Neuronal stem cell (in vitro differentiated cells): ENCODE measurements around the gene TMTC2.

Source experiments
- DNase-seq: peaks from one replicate; pipeline ENCODE4 v3.0.0-alpha.2; 2013; ENCODE audit warnings: low spot score
- H2AFZ ChIP-seq: one replicate; pipeline ENCODE4 v1.6.1; 2013; ENCODE audit warnings: mild to moderate bottlenecking, low read length, inconsistent platforms
- H2AK5ac ChIP-seq: 2 replicates; pipeline ENCODE4 v1.6.1; 2013; ENCODE audit warnings: low read depth, mild to moderate bottlenecking, inconsistent platforms, low read length, moderate library complexity, mixed read lengths
- H2BK120ac ChIP-seq: 2 replicates; pipeline ENCODE4 v1.6.1; 2013; ENCODE audit warnings: low read depth, mild to moderate bottlenecking, inconsistent platforms, low read length, moderate library complexity, mixed read lengths
- H2BK12ac ChIP-seq: one replicate; pipeline ENCODE4 v1.6.1; 2013; ENCODE audit warnings: low read length, inconsistent platforms
- H2BK15ac ChIP-seq: 2 replicates; pipeline ENCODE4 v1.6.1; 2013; ENCODE audit warnings: mild to moderate bottlenecking, low read length, inconsistent platforms, mixed read lengths
- H2BK5ac ChIP-seq: one replicate; pipeline ENCODE4 v1.6.1; 2013; ENCODE audit warnings: inconsistent platforms, mild to moderate bottlenecking, low read length, moderate library complexity
- H3K14ac ChIP-seq: one replicate; pipeline ENCODE4 v1.6.1; 2013; ENCODE audit warnings: low read length, inconsistent platforms
- H3K18ac ChIP-seq: 2 replicates; pipeline ENCODE4 v1.6.1; 2013; ENCODE audit warnings: low read length, inconsistent platforms
- H3K23ac ChIP-seq: 2 replicates; pipeline ENCODE4 v1.6.1; 2013; ENCODE audit warnings: low read depth, mild to moderate bottlenecking, mixed read lengths, low read length, inconsistent platforms; ENCODE audit not compliant: poor library complexity
- H3K27ac ChIP-seq: replicated peaks from 3 replicates; pipeline ENCODE4 v1.5.1; 2013; ENCODE audit warnings: low read length, inconsistent platforms
- H3K27me3 ChIP-seq, 3 experiments: 2 replicates each; pipeline ENCODE4 v1.6.1; 2013; ENCODE audit warnings: low read length in 3 of 3, mild to moderate bottlenecking in 2 of 3, inconsistent platforms in 1 of 3, low read depth in 1 of 3, mixed read lengths in 1 of 3, moderate library complexity in 1 of 3; ENCODE audit not compliant: control insufficient read depth in 3 of 3, insufficient read depth in 3 of 3
- H3K36me3 ChIP-seq, 2 donors: replicated peaks in 1 of 2; 2 replicates each; pipeline ENCODE4 v1.6.1; 2013; ENCODE audit warnings: low read length in 2 of 2; ENCODE audit not compliant: control insufficient read depth in 2 of 2, insufficient read depth in 2 of 2
- H3K4ac ChIP-seq: 2 replicates; pipeline ENCODE4 v1.6.1; 2013; ENCODE audit warnings: inconsistent platforms, mild to moderate bottlenecking, low read length, moderate library complexity
- H3K4me1 ChIP-seq, 2 donors: 1 replicate in 1 of 2; 2 replicates in 1 of 2; pipeline ENCODE4 v1.6.1; 2013; ENCODE audit warnings: low read length in 2 of 2, low read depth in 1 of 2; ENCODE audit not compliant: control insufficient read depth in 2 of 2, insufficient read depth in 1 of 2
- H3K4me2 ChIP-seq: one replicate; pipeline ENCODE4 v1.6.1; 2013; ENCODE audit warnings: mild to moderate bottlenecking, low read length, inconsistent platforms; ENCODE audit not compliant: insufficient read depth, poor library complexity, severe bottlenecking
- H3K4me3 ChIP-seq, 2 donors: 2 replicates each; pipeline ENCODE4 v1.5.1; 2013; ENCODE audit warnings: low read length in 2 of 2, mild to moderate bottlenecking in 2 of 2, inconsistent platforms in 1 of 2, moderate library complexity in 1 of 2
- H3K79me1 ChIP-seq: one replicate; pipeline ENCODE4 v1.6.1; 2013; ENCODE audit warnings: low read depth, mild to moderate bottlenecking, inconsistent platforms, low read length, moderate library complexity
- H3K9ac ChIP-seq: one replicate; pipeline ENCODE4 v1.6.1; 2013; ENCODE audit warnings: mild to moderate bottlenecking, low read depth, low read length, inconsistent platforms; ENCODE audit not compliant: poor library complexity
- H3K9me3 ChIP-seq, 2 donors: replicated peaks in 1 of 2; 2 replicates each; pipeline versions ENCODE3 to v1.6.1; 2013; ENCODE audit warnings: low read length in 2 of 2, mild to moderate bottlenecking in 2 of 2, inconsistent platforms in 1 of 2, low read depth in 1 of 2, mixed read lengths in 1 of 2, moderate library complexity in 1 of 2; ENCODE audit not compliant: control insufficient read depth in 2 of 2, insufficient read depth in 1 of 2
- H4K8ac ChIP-seq: one replicate; pipeline ENCODE4 v1.6.1; 2013; ENCODE audit warnings: low read depth, mild to moderate bottlenecking, inconsistent platforms, low read length, moderate library complexity
- H4K91ac ChIP-seq: one replicate; pipeline ENCODE4 v1.6.1; 2013; ENCODE audit warnings: low read length, low read depth, mild to moderate bottlenecking, inconsistent platforms; ENCODE audit not compliant: poor library complexity
- WGBS, 2 donors: extraction: QIAGEN DNeasy Blood & Tissue Kit; methylation state at CpG; one replicate each; pipeline ENCODE4 v1.1.7; 2013; ENCODE audit warnings: missing lambda C conversion rate in 2 of 2, mixed read lengths in 1 of 2; ENCODE audit not compliant: insufficient read length in 2 of 2, insufficient replicate concordance in 1 of 2; ENCODE audit errors: extremely low coverage in 2 of 2; 5-methylcytosine and 5-hydroxymethylcytosine counted together

Gene TMTC2

GRCh38 chr12:83092129-83092528 lies 405.4 kb downstream of the TMTC2 start:
- no peaks in the 10 kb centered on the region for H3K79me1 ChIP-seq

GRCh38 chr12:83092606-83093005 lies 405.9 kb downstream of the TMTC2 start:
- no peak overlapping the region for H2BK12ac ChIP-seq
- no peak for DNase-seq
- H3K4me1 ChIP-seq = peaks cover 5 to 15% of the 10 kb centered on the region in 2 donors
- no peaks in the 10 kb centered on the region for H3K79me1 ChIP-seq
- no peaks in the 10 kb centered on the region for H3K27me3 ChIP-seq
- H2AFZ ChIP-seq = no peak overlapping the region
- H3K9ac ChIP-seq = no peak overlapping the region
- no peak overlapping the region for H2AK5ac ChIP-seq
- peaks cover 0 to 22% of the 10 kb centered on the region in 2 donors for H3K36me3 ChIP-seq
- no peak overlapping the region for H3K18ac ChIP-seq
- H3K14ac ChIP-seq = no peak overlapping the region
- no peak overlapping the region for H3K4me2 ChIP-seq
- no peak overlapping the region for H4K91ac ChIP-seq
- H2BK15ac ChIP-seq = no peak overlapping the region
- no peak overlapping the region for H3K23ac ChIP-seq
- H3K9me3 ChIP-seq = peaks cover 0 to 36% of the 10 kb centered on the region in 2 donors
- H3K4ac ChIP-seq = no peak overlapping the region
- H2BK5ac ChIP-seq = no peak overlapping the region
- no peak overlapping the region for H3K4me3 ChIP-seq
- H2BK120ac ChIP-seq = no peak overlapping the region
- no peak overlapping the region for H4K8ac ChIP-seq
- WGBS, 2 donors = no CpG with 5 or more reads among the region's 5 CpGs
- H3K27ac ChIP-seq = no peak overlapping the region

More at GRCh38 chr12:83092129-83092528, 405.4 kb downstream of the TMTC2 start:
- Histone ChIP-seq H2BK120ac (no peak overlapping the region), H4K8ac (no peak overlapping the region), H3K9ac (no peak overlapping the region), H3K9me3 (peaks cover 0 to 38% of the 10 kb centered on the region in 2 donors), H2BK12ac (no peak overlapping the region), H3K18ac (no peak overlapping the region), H3K36me3 (peaks cover 0 to 24% of the 10 kb centered on the region in 2 donors), H3K4me3 (no peak overlapping the region), H3K14ac (no peak overlapping the region), H3K23ac (no peak overlapping the region), H3K27me3 (no peaks in the 10 kb centered on the region), H3K4me2 (no peak overlapping the region), H3K27ac (no peak overlapping the region), H4K91ac (no peak overlapping the region), H2AK5ac (no peak overlapping the region), H2BK15ac (no peak overlapping the region), H3K4me1 (peaks cover 5 to 15% of the 10 kb centered on the region in 2 donors), H2AFZ (peak overlapping the region; percentile 39), H2BK5ac (no peak overlapping the region), H3K4ac (no peak overlapping the region)
- peak; percentile 9 for DNase-seq
- no CpG with 5 or more reads among the region's 1 CpG for WGBS, 2 donors

GRCh38 chr12:83093426-83093825 lies 406.7 kb downstream of the TMTC2 start:
- Histone ChIP-seq H2BK15ac (no peak overlapping the region), H3K79me1 (no peaks in the 10 kb centered on the region), H4K8ac (no peak overlapping the region), H3K23ac (no peak overlapping the region), H3K14ac (no peak overlapping the region), H3K18ac (no peak overlapping the region), H3K4me3 (no peak overlapping the region), H2AK5ac (no peak overlapping the region), H2BK120ac (no peak overlapping the region), H3K27ac (no peak overlapping the region), H3K4me2 (no peak overlapping the region), H3K9ac (no peak overlapping the region), H2AFZ (no peak overlapping the region), H3K9me3 (peaks cover 0 to 29% of the 10 kb centered on the region in 2 donors), H2BK5ac (no peak overlapping the region), H3K4me1 (peaks cover 5 to 18% of the 10 kb centered on the region in 2 donors), H2BK12ac (no peak overlapping the region), H3K4ac (no peak overlapping the region), H3K36me3 (peaks cover 0 to 18% of the 10 kb centered on the region in 2 donors), H3K27me3 (no peaks in the 10 kb centered on the region), H4K91ac (no peak overlapping the region)
- WGBS, 2 donors = no CpG with 5 or more reads among the region's 1 CpG
- DNase-seq = no peak

- Histone ChIP-seq H3K23ac (no peak overlapping the region), H2BK120ac (no peak overlapping the region), H3K4me1 (peaks cover 2 to 3% of the 10 kb centered on the region in 2 donors), H3K18ac (no peak overlapping the region), H3K14ac (no peak overlapping the region), H3K27ac (no peak overlapping the region), H2AFZ (no peak overlapping the region), H3K36me3 (peaks cover 0 to 10% of the 10 kb centered on the region in 2 donors), H3K4me3 (no peak overlapping the region), H2AK5ac (no peak overlapping the region), H2BK15ac (no peak overlapping the region), H2BK5ac (no peak overlapping the region), H3K9ac (no peak overlapping the region), H4K91ac (no peak overlapping the region), H2BK12ac (no peak overlapping the region), H3K27me3 (no peaks in the 10 kb centered on the region), H3K4me2 (no peak overlapping the region), H3K9me3 (peaks cover 0 to 15% of the 10 kb centered on the region in 2 donors), H4K8ac (no peak overlapping the region), H3K79me1 (no peaks in the 10 kb centered on the region), H3K4ac (no peak overlapping the region)
- no peak for DNase-seq
- no CpG with 5 or more reads among the region's 5 CpGs for WGBS, 2 donors
Observed at GRCh38 chr12:83097643-83098342, 411.1 kb downstream of the TMTC2 start.
